Measurements from ENCODE around the gene RBMS3.

DNA sequence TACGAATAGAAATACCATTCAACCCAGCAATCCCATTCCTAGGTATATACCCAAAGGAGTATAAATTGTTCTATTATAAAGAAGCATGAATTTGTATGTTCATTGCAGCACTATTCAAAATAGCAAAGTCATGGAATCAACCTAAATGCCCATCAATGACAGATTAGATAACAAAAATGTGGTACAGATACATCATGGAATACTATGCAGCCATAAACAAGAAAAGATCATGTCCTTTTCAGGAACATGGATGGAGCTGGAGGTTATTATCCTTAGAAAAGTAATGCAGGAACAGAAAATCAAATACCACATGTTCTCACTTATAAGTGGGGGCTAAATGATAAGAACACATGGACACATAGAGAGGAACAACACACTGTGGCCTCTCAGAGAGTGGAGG, 571.9 kb downstream of the RBMS3 start:
- TF ChIP-seq MAX (IDR thresholded peaks at IDR 0.05) (no peak), REST (IDR thresholded peaks at IDR 0.05; ENCODE audit: low read depth) (no peak), JUND (IDR thresholded peaks at IDR 0.05) (no peak), CTCF (IDR thresholded peaks at IDR 0.05 in 2 of 3, conservative IDR thresholded peaks at IDR 0.05 in 1 of 3; ENCODE audit: borderline replicate concordance in 1 of 3, insufficient read depth in 1 of 3, low read depth in 2 of 3, low read length in 2 of 3) (no peak), POLR2AphosphoS5 (IDR thresholded peaks at IDR 0.05; ENCODE audit: low read depth, low read length) (no peak), POLR2A (IDR thresholded peaks at IDR 0.05; ENCODE audit: borderline replicate concordance, extremely low read depth, insufficient read depth, insufficient read length) (no peak)

All from HCT116 (cell line).